HepG2 (cell line): ENCODE results near the gene PAIP2. TPM values are rescaled to one million over a fixed set of nuclear protein-coding genes. Genes with fewer than 3 reads are reported as not detected.

Experiments used
- ATAD3A ChIP-seq: sonication (generic); formaldehyde crosslinking; IDR thresholded peaks from 2 replicates; pipeline ENCODE4 v1.4.0; 2020; ENCODE audit warnings: missing genetic modification reagents
- CAMTA2 ChIP-seq: sonication (generic); formaldehyde crosslinking; IDR thresholded peaks from 2 replicates; pipeline ENCODE4 v1.4.0; 2020; ENCODE audit warnings: mild to moderate bottlenecking, missing genetic modification reagents, borderline replicate concordance
- CREB3 ChIP-seq: sonication (generic); formaldehyde crosslinking; IDR thresholded peaks from 2 replicates; pipeline ENCODE4 v1.5.0; 2020; ENCODE audit warnings: missing genetic modification reagents
- GABPB1 ChIP-seq: IDR thresholded peaks from 2 replicates; pipeline ENCODE4 v1.6.1; 2016; ENCODE audit warnings: mild to moderate bottlenecking, missing genetic modification reagents, moderate library complexity, missing compliant biosample characterization
- GATAD1 ChIP-seq: IDR thresholded peaks from 2 replicates; pipeline ENCODE4 v1.6.1; 2016; ENCODE audit warnings: missing genetic modification reagents, missing compliant biosample characterization
- HDAC2 ChIP-seq: sonication (generic); formaldehyde crosslinking; IDR thresholded peaks from 2 replicates; pipeline ENCODE4 v1.4.0; 2020; ENCODE audit warnings: missing genetic modification reagents
- HMGA1 ChIP-seq: sonication (generic); formaldehyde crosslinking; conservative IDR thresholded peaks from 2 replicates; pipeline ENCODE4 v1.4.0; 2020; ENCODE audit warnings: missing genetic modification reagents
- HNRNPL ChIP-seq: fragments of 200-400 bp; formaldehyde crosslinking; IDR thresholded peaks from 2 replicates; pipeline ENCODE4 v1.6.1; 2017; ENCODE audit warnings: mild to moderate bottlenecking, low read depth, low read length
- KDM2A ChIP-seq: sonication (generic); formaldehyde crosslinking; IDR thresholded peaks from 2 replicates; pipeline ENCODE4 v1.4.0; 2020; ENCODE audit warnings: low read depth, missing genetic modification reagents, borderline replicate concordance
- MLLT10 ChIP-seq: sonication (generic); formaldehyde crosslinking; IDR thresholded peaks from 2 replicates; pipeline ENCODE4 v1.4.0; 2020; ENCODE audit warnings: missing genetic modification reagents
- PAF1 ChIP-seq: IDR thresholded peaks from 2 replicates; pipeline ENCODE4 v1.6.1; 2016; ENCODE audit warnings: missing genetic modification reagents, missing compliant biosample characterization
- PAX8 ChIP-seq: sonication (generic); formaldehyde crosslinking; IDR thresholded peaks from 2 replicates; pipeline ENCODE4 v1.8.0; 2022; ENCODE audit warnings: mild to moderate bottlenecking, missing genetic modification reagents, borderline replicate concordance
- RARG ChIP-seq: sonication (generic); formaldehyde crosslinking; IDR thresholded peaks from 2 replicates; pipeline ENCODE4 v1.4.0; 2020; ENCODE audit warnings: low read depth, mild to moderate bottlenecking, missing genetic modification reagents
- RNF219 ChIP-seq: sonication (generic); formaldehyde crosslinking; IDR thresholded peaks from 2 replicates; pipeline ENCODE4 v1.5.0; 2020; ENCODE audit warnings: mild to moderate bottlenecking, missing genetic modification reagents
- SOX5 ChIP-seq: IDR thresholded peaks from 2 replicates; pipeline ENCODE4 v1.6.1; 2016; ENCODE audit warnings: borderline replicate concordance
- ZFY ChIP-seq: sonication (generic); formaldehyde crosslinking; IDR thresholded peaks from 2 replicates; pipeline ENCODE4 v1.4.0; 2020; ENCODE audit warnings: missing genetic modification reagents
- ZNF20 ChIP-seq: sonication (generic); formaldehyde crosslinking; IDR thresholded peaks from 2 replicates; pipeline ENCODE4 v1.4.0; 2020; ENCODE audit warnings: mild to moderate bottlenecking, moderate library complexity, missing genetic modification reagents
- ZNF704 ChIP-seq: sonication (generic); formaldehyde crosslinking; IDR thresholded peaks from 2 replicates; pipeline ENCODE4 v1.8.1; 2023; ENCODE audit warnings: mild to moderate bottlenecking, inconsistent platforms, moderate library complexity, missing genetic modification reagents, borderline replicate concordance
- ZNF879 ChIP-seq: sonication (generic); formaldehyde crosslinking; IDR thresholded peaks from 2 replicates; pipeline ENCODE4 v1.8.1; 2023; ENCODE audit warnings: missing genetic modification reagents
- ZZZ3 ChIP-seq: sonication (generic); formaldehyde crosslinking; IDR thresholded peaks from 2 replicates; pipeline ENCODE4 v1.4.0; 2020; ENCODE audit warnings: missing genetic modification reagents, mild to moderate bottlenecking, borderline replicate concordance
- polyA plus RNA-seq, 8 experiments: library from polyadenylated mRNA; depleted of rRNA in 3 of 8; stranded (reverse) in 7 of 8; unstranded in 1 of 8; fragments of >200 nt; fragmentation: Illumina TruSeq in 4 of 8; extraction: Trizol in 4 of 8; gene quantifications; 2 replicates each; pipeline versions ENCODE4 v1.2.1 to v1.2.3, GENCODE V29; 2011 to 2016; ENCODE audit warnings: low read depth in 4 of 8, missing spikeins in 1 of 8, mixed read lengths in 1 of 8; ENCODE audit not compliant: insufficient read depth in 1 of 8
- total RNA-seq, 5 experiments: library from RNA; depleted of rRNA; stranded (reverse); fragments of >200 nt; fragmentation: Illumina TruSeq; extraction: Trizol; gene quantifications; 2 replicates each; pipeline ENCODE4 v1.2.3, GENCODE V29; 2016; ENCODE audit warnings: low read depth in 1 of 5
- TF ChIP-seq, protein P1 (sequence below): sonication (generic); formaldehyde crosslinking; IDR thresholded peaks from 2 replicates; pipeline ENCODE4 v1.5.0; 2020; ENCODE audit warnings: mild to moderate bottlenecking, missing genetic modification reagents
- TF ChIP-seq, protein P2 (sequence below): IDR thresholded peaks from 2 replicates; pipeline ENCODE4 v1.6.1; 2012; ENCODE audit warnings: inconsistent platforms
- TF ChIP-seq, protein P3 (sequence below): sonication (generic); formaldehyde crosslinking; IDR thresholded peaks from 2 replicates; pipeline ENCODE4 v1.5.0; 2020; ENCODE audit warnings: missing genetic modification reagents, mild to moderate bottlenecking, borderline replicate concordance

PAIP2 gene
- total and polyA plus RNA-seq, 2 of the 13 experiments (the other 11 are each of a cell fraction or from before 2014, with no cell fraction given): 61.5 to 76.3 TPM

- TF ChIP-seq RNF219 (CRISPR knock-in tag) (no peak), ZZZ3 (no peak), HNRNPL (peak; percentile 97), GATAD1 (CRISPR knock-in tag) (no peak), RARG (CRISPR knock-in tag) (no peak), HDAC2 (CRISPR knock-in tag) (no peak), PAF1 (CRISPR knock-in tag) (no peak), ZFY (peak; percentile 27), ZNF20 (CRISPR knock-in tag) (no peak), PAX8 (CRISPR knock-in tag) (no peak), CREB3 (CRISPR knock-in tag) (no peak), SOX5 (CRISPR knock-in tag) (no peak), KDM2A (CRISPR knock-in tag) (no peak; the same call in 1 of the 2 replicates), GABPB1 (CRISPR knock-in tag) (peak; percentile 17; the same call in 1 of the 2 replicates), CAMTA2 (no peak), HMGA1 (CRISPR knock-in tag) (no peak), ZNF879 (CRISPR knock-in tag) (no peak), MLLT10 (CRISPR knock-in tag) (no peak), ZNF704 (CRISPR knock-in tag) (0 out of 2 replicates have a peak, but pooled peaks have one; percentile 15), ATAD3A (CRISPR knock-in tag) (no peak)
- TF ChIP-seq, protein P1, sequence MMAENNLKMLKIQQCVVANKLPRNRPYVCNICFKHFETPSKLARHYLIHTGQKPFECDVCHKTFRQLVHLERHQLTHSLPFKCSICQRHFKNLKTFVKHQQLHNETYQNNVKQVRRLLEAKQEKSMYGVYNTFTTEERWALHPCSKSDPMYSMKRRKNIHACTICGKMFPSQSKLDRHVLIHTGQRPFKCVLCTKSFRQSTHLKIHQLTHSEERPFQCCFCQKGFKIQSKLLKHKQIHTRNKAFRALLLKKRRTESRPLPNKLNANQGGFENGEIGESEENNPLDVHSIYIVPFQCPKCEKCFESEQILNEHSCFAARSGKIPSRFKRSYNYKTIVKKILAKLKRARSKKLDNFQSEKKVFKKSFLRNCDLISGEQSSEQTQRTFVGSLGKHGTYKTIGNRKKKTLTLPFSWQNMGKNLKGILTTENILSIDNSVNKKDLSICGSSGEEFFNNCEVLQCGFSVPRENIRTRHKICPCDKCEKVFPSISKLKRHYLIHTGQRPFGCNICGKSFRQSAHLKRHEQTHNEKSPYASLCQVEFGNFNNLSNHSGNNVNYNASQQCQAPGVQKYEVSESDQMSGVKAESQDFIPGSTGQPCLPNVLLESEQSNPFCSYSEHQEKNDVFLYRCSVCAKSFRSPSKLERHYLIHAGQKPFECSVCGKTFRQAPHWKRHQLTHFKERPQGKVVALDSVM (CRISPR knock-in tag): no peak
- TF ChIP-seq, protein P2, sequence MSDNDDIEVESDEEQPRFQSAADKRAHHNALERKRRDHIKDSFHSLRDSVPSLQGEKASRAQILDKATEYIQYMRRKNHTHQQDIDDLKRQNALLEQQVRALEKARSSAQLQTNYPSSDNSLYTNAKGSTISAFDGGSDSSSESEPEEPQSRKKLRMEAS: no peak
- TF ChIP-seq, protein P3, sequence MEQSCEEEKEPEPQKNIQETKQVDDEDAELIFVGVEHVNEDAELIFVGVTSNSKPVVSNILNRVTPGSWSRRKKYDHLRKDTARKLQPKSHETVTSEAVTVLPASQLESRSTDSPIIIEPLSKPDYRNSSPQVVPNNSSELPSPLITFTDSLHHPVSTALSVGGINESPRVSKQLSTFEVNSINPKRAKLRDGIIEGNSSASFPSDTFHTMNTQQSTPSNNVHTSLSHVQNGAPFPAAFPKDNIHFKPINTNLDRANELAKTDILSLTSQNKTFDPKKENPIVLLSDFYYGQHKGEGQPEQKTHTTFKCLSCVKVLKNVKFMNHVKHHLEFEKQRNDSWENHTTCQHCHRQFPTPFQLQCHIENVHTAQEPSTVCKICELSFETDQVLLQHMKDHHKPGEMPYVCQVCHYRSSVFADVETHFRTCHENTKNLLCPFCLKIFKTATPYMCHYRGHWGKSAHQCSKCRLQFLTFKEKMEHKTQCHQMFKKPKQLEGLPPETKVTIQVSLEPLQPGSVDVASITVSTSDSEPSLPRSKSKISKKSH (CRISPR knock-in tag): 0 out of 2 replicates have a peak, but pooled peaks have one; percentile 39
Measured at GRCh38 chr5:139383993-139384590, 42.4 kb downstream of the PAIP2 start (continued).
